ENCODE data around the gene OR2Y1. TPM values are rescaled to one million over a fixed set of nuclear protein-coding genes. Genes with fewer than 3 reads are reported as not detected.

Gene OR2Y1
- total RNA-seq, 4 donors from 2014 or later = not detected

DNA sequence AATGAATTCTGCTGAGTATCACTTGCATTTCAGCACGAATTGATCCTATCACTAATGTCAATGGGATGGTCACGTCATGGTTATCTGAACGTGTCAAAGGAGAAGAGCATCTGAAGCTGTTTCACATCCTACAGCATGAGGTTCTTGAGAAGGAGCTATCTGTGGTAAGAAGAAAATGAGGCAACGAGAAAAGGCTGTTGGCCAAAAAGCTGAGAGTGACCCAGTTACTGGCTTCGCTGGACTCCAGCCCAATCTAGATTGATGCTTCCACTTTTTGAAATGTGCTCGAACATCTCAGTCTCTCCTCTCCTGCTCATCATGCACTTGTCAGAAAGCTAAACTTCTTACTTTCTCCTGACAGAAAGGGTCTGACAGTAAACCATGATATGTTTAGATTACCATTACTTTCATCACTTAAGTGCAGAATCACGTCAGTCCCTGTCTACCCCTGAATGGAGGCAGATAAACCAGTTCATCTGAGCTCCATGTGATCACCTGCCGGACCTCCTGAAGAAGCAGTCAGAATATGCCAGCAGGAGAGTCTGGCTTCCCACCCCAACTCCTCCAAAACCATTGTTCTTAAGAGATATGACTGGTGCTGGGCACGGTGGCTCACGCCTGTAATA is 40.2 kb upstream of the OR2Y1 start:
- 56 to 68% methylated on average over 7 of the region's 10 CpGs for WGBS, 2 donors (ENCODE audit: low coverage in 1 of 2)
- peaks cover 0 to 12% (median under 1%) of the 10 kb centered on the region in 3 donors for H3K4me1 ChIP-seq
- H3K27ac ChIP-seq = no peak overlapping the region
- H3K27me3 ChIP-seq = no peaks in the 10 kb centered on the region
- TF ChIP-seq EP300 (IDR thresholded peaks at IDR 0.05) = no peak
- TF ChIP-seq CTCF (IDR thresholded peaks at IDR 0.05) = no peak
- TF ChIP-seq POLR2A (IDR thresholded peaks at IDR 0.05) = no peak
- TF ChIP-seq POLR2AphosphoS5 (IDR thresholded peaks at IDR 0.05) = no peak
- no peaks in the 10 kb centered on the region for H3K9me3 ChIP-seq
- no peak for ATAC-seq
- no peaks in the 10 kb centered on the region for H3K36me3 ChIP-seq
- no peak overlapping the region for H3K4me3 ChIP-seq

- WGBS, 2 donors (ENCODE audit: low coverage in 1 of 2) = 78 to 100% methylated on average over 1 of the region's 1 CpG
Measured at GRCh38 chr5:180777475-180777874, 37.6 kb upstream of the OR2Y1 start.

DNA sequence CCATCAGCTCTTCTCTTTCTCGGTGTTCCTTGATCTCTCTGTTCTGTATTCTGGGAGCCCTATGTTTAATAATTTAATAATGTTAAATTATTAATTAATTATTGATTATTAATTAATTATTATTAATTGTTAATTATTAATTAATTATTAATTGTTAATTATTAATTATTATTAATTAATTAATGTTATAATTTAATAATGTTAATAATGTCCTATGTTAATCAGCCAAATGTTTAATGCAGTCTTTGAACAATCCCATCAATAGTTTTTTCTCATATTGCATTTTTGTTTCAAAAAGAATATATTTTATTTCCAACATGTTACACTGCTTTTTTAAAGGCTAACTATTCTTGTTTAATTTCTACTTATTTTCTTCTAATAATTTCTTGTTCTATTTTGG is 36.5 kb upstream of the OR2Y1 start:
- H3K9me3 ChIP-seq = peaks cover 0 to 12% (median 0%) of the 10 kb centered on the region in 3 donors
- 87 to 100% methylated on average over 1 of the region's 1 CpG for WGBS, 2 donors (ENCODE audit: low coverage in 1 of 2)
- no peaks in the 10 kb centered on the region for H3K36me3 ChIP-seq
- ATAC-seq = no peak
- TF ChIP-seq CTCF (IDR thresholded peaks at IDR 0.05) (no peak), POLR2AphosphoS5 (IDR thresholded peaks at IDR 0.05) (no peak), POLR2A (IDR thresholded peaks at IDR 0.05) (no peak), EP300 (IDR thresholded peaks at IDR 0.05) (no peak)
- peaks cover 15% of the 10 kb centered on the region for H3K27me3 ChIP-seq
- H3K27ac ChIP-seq = no peak overlapping the region
- H3K4me1 ChIP-seq = no peaks in the 10 kb centered on the region
- no peak overlapping the region for H3K4me3 ChIP-seq

More at GRCh38 chr5:180777475-180777874, 37.6 kb upstream of the OR2Y1 start:
- Histone ChIP-seq H3K9me3 (peaks cover 0 to 1% (median 0%) of the 10 kb centered on the region in 3 donors), H3K4me3 (no peak overlapping the region), H3K4me1 (no peaks in the 10 kb centered on the region), H3K27me3 (peaks cover 15% of the 10 kb centered on the region), H3K27ac (no peak overlapping the region), H3K36me3 (no peaks in the 10 kb centered on the region)
- TF ChIP-seq CTCF (IDR thresholded peaks at IDR 0.05) (no peak), POLR2A (IDR thresholded peaks at IDR 0.05) (no peak), POLR2AphosphoS5 (IDR thresholded peaks at IDR 0.05) (no peak), EP300 (IDR thresholded peaks at IDR 0.05) (no peak)
- ATAC-seq = no peak

DNA sequence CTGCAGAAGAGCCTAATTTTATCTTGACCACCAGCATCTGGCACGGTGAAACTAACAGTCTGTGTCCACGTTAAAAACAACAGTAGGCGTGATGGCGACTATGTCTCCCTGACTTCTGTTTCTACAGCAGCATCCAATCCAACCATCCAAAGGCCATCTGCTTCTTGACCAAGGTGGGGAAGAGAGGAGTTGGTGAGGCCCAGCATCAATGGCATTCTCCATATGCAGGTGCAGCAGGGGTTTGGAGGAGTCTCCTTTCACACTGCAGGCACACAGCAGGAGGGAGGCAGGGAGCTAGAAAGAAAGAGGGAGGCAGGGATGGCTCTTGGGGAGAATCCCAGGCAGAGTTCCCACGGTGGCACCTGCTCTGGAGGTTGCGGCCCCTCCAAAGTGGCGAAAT is 35.8 kb upstream of the OR2Y1 start:
- Histone ChIP-seq H3K27me3 (peaks cover 15% of the 10 kb centered on the region), H3K4me3 (no peak overlapping the region), H3K36me3 (no peaks in the 10 kb centered on the region), H3K9me3 (peaks cover 0 to 13% (median 0%) of the 10 kb centered on the region in 3 donors), H3K27ac (no peak overlapping the region), H3K4me1 (no peaks in the 10 kb centered on the region)
- TF ChIP-seq POLR2AphosphoS5 (IDR thresholded peaks at IDR 0.05) (no peak), CTCF (IDR thresholded peaks at IDR 0.05) (no peak), EP300 (IDR thresholded peaks at IDR 0.05) (no peak), POLR2A (IDR thresholded peaks at IDR 0.05) (no peak)
- no peak for ATAC-seq
- 84 to 89% methylated on average over 6 of the region's 7 CpGs for WGBS, 2 donors (ENCODE audit: low coverage in 1 of 2)

GRCh38 chr5:180771839-180772238 is 32.0 kb upstream of the OR2Y1 start:
- TF ChIP-seq CTCF (IDR thresholded peaks at IDR 0.05) = no peak
- TF ChIP-seq EP300 (IDR thresholded peaks at IDR 0.05) = no peak
- no peak for TF ChIP-seq POLR2AphosphoS5 (IDR thresholded peaks at IDR 0.05)
- TF ChIP-seq POLR2A (IDR thresholded peaks at IDR 0.05) = no peak
- H3K4me3 ChIP-seq = no peak overlapping the region
- no peak overlapping the region for H3K27ac ChIP-seq
- ATAC-seq = no peak
- no peaks in the 10 kb centered on the region for H3K36me3 ChIP-seq
- peaks cover 0 to 18% (median 0%) of the 10 kb centered on the region in 3 donors for H3K9me3 ChIP-seq
- H3K4me1 ChIP-seq = no peaks in the 10 kb centered on the region
- peaks cover 15% of the 10 kb centered on the region for H3K27me3 ChIP-seq

Data from gastroesophageal sphincter (tissue), 4 donors.